GM21825 (cell line): ENCODE results near the gene LONP2.
"Not testable (repeated sequence)": the region's sequence is repeated elsewhere in the genome, so short reads cannot be mapped to it uniquely, and the experiment has no call there.

ENCODE experiments used
- ATAC-seq: cut with Tn5 transposase; IDR thresholded peaks from one replicate; pipeline ENCODE4 v1.9.1; 2021; ENCODE audit warnings: mild to moderate bottlenecking, moderate library complexity; ENCODE audit not compliant: unreplicated experiment

The LONP2 gene

GRCh38 chr16:48235556-48236136 is 8.5 kb upstream of the LONP2 start:
- no peak for ATAC-seq

GRCh38 chr16:48236286-48236685 is 7.8 kb upstream of the LONP2 start:
- no peak for ATAC-seq

GRCh38 chr16:48240147-48240546 is 4.0 kb upstream of the LONP2 start:
- ATAC-seq: not testable (repeated sequence)

- no peak for ATAC-seq
Measured at GRCh38 chr16:48244863-48245195, 729 bp downstream of the LONP2 start.

- no peak for ATAC-seq
Measured at GRCh38 chr16:48246066-48246465, 2.0 kb downstream of the LONP2 start.

GRCh38 chr16:48247311-48247710 is 3.2 kb downstream of the LONP2 start, which contains the start of gene ABCC11:
Gene ABCC11 (minus strand): TSS chr16:48247539. CDS start chr16:48231921, 15,618 bp downstream.
- no peak for ATAC-seq

- ATAC-seq: no peak
Measured at GRCh38 chr16:48250520-48251278, 6.6 kb downstream of the LONP2 start.

GRCh38 chr16:48252013-48252412 is 7.9 kb downstream of the LONP2 start:
- ATAC-seq: no peak

- ATAC-seq: no peak
Measured at GRCh38 chr16:48256579-48257177, 12.6 kb downstream of the LONP2 start.

- no peak for ATAC-seq
Measured at GRCh38 chr16:48261569-48261968, 17.5 kb downstream of the LONP2 start.

- no peak for ATAC-seq
Measured at GRCh38 chr16:48262631-48263030, 18.5 kb downstream of the LONP2 start.

GRCh38 chr16:48269011-48269410 is 24.9 kb downstream of the LONP2 start:
- no peak for ATAC-seq

GRCh38 chr16:48271728-48272127 is 27.6 kb downstream of the LONP2 start:
- no peak for ATAC-seq

GRCh38 chr16:48272837-48273421 is 28.8 kb downstream of the LONP2 start:
- ATAC-seq: no peak

- no peak for ATAC-seq
Measured at GRCh38 chr16:48274476-48274875, 30.4 kb downstream of the LONP2 start.

- no peak for ATAC-seq
Measured at GRCh38 chr16:48276102-48276501, 32.0 kb downstream of the LONP2 start.

GRCh38 chr16:48277158-48277557 is 33.1 kb downstream of the LONP2 start:
- ATAC-seq: no peak

GRCh38 chr16:48279199-48279598 is 35.1 kb downstream of the LONP2 start:
- ATAC-seq: no peak

- ATAC-seq: no peak
Measured at GRCh38 chr16:48280546-48280945, 36.4 kb downstream of the LONP2 start.

GRCh38 chr16:48282636-48283263 is 38.6 kb downstream of the LONP2 start:
- ATAC-seq: no peak

- no peak for ATAC-seq
Measured at GRCh38 chr16:48284772-48285409, 40.8 kb downstream of the LONP2 start.
